Measurements from ENCODE around the gene GRB2. TPM values are rescaled to one million over a fixed set of nuclear protein-coding genes. Genes with fewer than 3 reads are reported as not detected.

GRB2 gene
- total and polyA plus RNA-seq, 2 donors (not counting 1 experiment from before 2014, with no cell fraction given) = 114 to 219 TPM

- peak overlapping the region; percentile 92 for H3K27ac Mint-ChIP-seq
Observed at GRCh38 chr17:75318615-75319222, 86.8 kb downstream of the GRB2 start.

More at GRCh38 chr17:75318615-75319222, 86.8 kb downstream of the GRB2 start:
- no peaks in the 10 kb centered on the region for H3K9me3 Mint-ChIP-seq (ENCODE audit: insufficient read depth)
- WGBS (ENCODE audit: insufficient coverage) = 100% methylated on average over 2 of the region's 10 CpGs
- H3K4me1 Mint-ChIP-seq = peaks cover 61% of the 10 kb centered on the region
- H3K27ac ChIP-seq (ENCODE audit: low read length in 2 of 2) = peak overlapping the region; percentile 71 to 81
- peaks cover 14 to 44% of the 10 kb centered on the region in 2 experiments for H3K36me3 ChIP-seq (replicated peaks in 1 of 2; ENCODE audit: control extremely low read depth in 1 of 2, control insufficient read depth in 1 of 2, extremely low read depth in 1 of 2, insufficient read depth in 2 of 2, low read length in 1 of 2)
- no peak overlapping the region for H3K9ac ChIP-seq (ENCODE audit: low read length)
- H3K27me3 Mint-ChIP-seq = no peaks in the 10 kb centered on the region
- no peak for TF ChIP-seq CTCF (IDR thresholded peaks at IDR 0.05)
- no peak for TF ChIP-seq EZH2 (IDR thresholded peaks at IDR 0.05; ENCODE audit: borderline replicate concordance, insufficient read depth, low read depth, low read length, poor library complexity, severe bottlenecking)
- intact Hi-C loops (cut with micrococcal nuclease) = no loop called here
- no peaks in the 10 kb centered on the region for H3K27me3 ChIP-seq (replicated peaks in 1 of 4; ENCODE audit: control extremely low read depth in 1 of 4, control insufficient read depth in 3 of 4, insufficient read depth in 4 of 4, low read length in 3 of 4)
- H3K4me1 ChIP-seq (ENCODE audit: control insufficient read depth in 2 of 2, insufficient read depth in 2 of 2, low read length in 2 of 2) = peaks cover 28 to 68% of the 10 kb centered on the region in 2 donors
- peak overlapping the region; percentile 0 for H3K4me2 ChIP-seq (replicated peaks; ENCODE audit: low read depth, low read length, poor library complexity, severe bottlenecking)
- peak overlapping the region; percentile 32 for H3K4me3 Mint-ChIP-seq
- no peak for ATAC-seq (ENCODE audit: low read depth)
- no peak overlapping the region for H2AFZ ChIP-seq (ENCODE audit: insufficient read depth, low read depth, low read length, poor library complexity, severe bottlenecking)
- POLR2A ChIA-PET = interaction anchor here (0.6 to 5.5 kb wide), 6 partner anchors 17 to 431 kb away, joined by 3 to 103 read pairs (median 9); partner anchors contain the start of gene SLC25A19
- H3K79me2 ChIP-seq (ENCODE audit: control insufficient read depth, insufficient read depth, low read length) = peaks cover 90% of the 10 kb centered on the region
- CTCF ChIA-PET = interaction anchor here (0.7 to 15.8 kb wide), 9 partner anchors 16 to 95 kb away, joined by 3 to 264 read pairs (median 79); partner anchors contain the start of genes GRB2 and SLC25A19
- DNase-seq = peak; percentile 12
- no peaks in the 10 kb centered on the region for H4K20me1 ChIP-seq (ENCODE audit: control insufficient read depth, insufficient read depth, low read length, poor library complexity, severe bottlenecking)
- H3K4me3 ChIP-seq (ENCODE audit: control extremely low read depth in 1 of 5, extremely low read depth in 1 of 5, insufficient read depth in 1 of 5, low read depth in 2 of 5, low read length in 4 of 5) = no peak overlapping the region
- H3K9me3 ChIP-seq (ENCODE audit: control extremely low read depth in 1 of 3, control insufficient read depth in 2 of 3, insufficient read depth in 1 of 3, low read length in 2 of 3) = no peaks in the 10 kb centered on the region

Measured in B cell (primary cell).